Activated CD8-positive, alpha-beta memory T cell treated with anti-CD3 and anti-CD28 coated beads, Interleukin-2, amount 50 U/mL, for 24 hours (primary cell): ENCODE results near the gene MITF.

ENCODE experiments used
- DNase-seq: peaks from one replicate; pipeline ENCODE4 v3.0.0-alpha.2; 2020; ENCODE audit errors: extremely low read depth

MITF gene, protein sequence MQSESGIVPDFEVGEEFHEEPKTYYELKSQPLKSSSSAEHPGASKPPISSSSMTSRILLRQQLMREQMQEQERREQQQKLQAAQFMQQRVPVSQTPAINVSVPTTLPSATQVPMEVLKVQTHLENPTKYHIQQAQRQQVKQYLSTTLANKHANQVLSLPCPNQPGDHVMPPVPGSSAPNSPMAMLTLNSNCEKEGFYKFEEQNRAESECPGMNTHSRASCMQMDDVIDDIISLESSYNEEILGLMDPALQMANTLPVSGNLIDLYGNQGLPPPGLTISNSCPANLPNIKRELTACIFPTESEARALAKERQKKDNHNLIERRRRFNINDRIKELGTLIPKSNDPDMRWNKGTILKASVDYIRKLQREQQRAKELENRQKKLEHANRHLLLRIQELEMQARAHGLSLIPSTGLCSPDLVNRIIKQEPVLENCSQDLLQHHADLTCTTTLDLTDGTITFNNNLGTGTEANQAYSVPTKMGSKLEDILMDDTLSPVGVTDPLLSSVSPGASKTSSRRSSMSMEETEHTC

DNA sequence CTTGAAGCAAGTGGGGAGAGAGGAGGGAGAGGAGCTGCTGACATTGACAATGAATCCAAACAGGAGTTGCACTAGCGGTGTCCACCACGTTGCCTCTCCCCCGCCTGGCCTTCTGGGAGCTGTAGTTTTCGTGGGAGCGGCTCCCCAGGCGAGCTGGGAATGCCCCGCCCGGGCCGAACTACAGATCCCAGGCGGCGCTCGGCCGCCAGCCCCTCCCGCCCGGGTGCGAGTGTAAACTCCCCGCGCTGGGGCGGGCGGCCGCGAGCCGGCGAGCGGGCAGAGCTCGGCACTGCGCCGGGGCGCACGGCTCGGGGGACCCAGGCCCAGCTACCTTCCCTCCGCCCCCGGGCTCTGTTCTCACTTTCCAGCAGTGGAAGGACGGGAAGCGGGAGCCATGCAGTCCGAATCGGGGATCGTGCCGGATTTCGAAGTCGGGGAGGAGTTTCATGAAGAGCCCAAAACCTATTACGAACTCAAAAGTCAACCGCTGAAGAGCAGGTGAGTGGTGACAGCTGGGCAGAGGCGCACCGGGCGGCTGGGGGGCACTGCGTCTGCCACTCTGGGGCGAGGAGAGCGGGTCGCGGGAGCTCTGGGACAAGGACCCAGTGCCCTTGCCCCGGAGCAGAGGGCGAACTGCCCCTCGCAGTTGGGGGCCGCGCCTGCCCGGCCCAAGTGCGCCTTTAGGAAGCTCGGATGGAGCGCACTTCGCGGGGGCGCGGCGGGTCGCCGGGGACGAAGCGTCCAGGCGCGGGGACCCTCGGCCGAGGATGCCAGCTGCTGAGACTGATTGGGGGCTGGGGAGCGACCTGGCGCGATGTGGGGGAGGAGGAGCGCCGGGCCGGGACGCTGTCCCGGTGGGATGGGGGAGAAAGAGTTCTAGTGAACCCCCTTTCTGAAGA is at the start of gene MITF:
MITF (plus strand) TSS at position 261 of the 899 bp plus-strand sequence; CDS start at position 395, 134 bp downstream.
- DNase-seq, result no peak

DNA sequence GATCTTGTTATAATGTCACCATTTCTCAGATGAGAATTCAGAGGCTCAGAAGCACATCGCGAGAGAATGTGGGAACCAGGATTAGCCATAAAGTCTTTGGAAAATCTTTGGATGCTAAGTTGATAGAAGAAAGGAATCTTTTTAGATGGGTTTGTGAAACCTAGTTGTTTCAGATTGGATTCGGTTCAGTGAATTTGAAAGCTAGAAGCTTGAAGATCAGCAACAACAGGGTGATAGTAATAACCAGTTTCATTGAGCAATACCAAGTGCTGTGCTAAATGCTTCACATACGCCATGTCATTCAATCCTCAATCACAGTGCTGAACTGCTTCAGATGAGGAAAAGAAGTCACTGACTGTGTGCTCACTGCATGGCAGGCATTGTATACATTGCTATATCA is 47.4 kb upstream of the MITF start:
- DNase-seq, result no peak

DNA sequence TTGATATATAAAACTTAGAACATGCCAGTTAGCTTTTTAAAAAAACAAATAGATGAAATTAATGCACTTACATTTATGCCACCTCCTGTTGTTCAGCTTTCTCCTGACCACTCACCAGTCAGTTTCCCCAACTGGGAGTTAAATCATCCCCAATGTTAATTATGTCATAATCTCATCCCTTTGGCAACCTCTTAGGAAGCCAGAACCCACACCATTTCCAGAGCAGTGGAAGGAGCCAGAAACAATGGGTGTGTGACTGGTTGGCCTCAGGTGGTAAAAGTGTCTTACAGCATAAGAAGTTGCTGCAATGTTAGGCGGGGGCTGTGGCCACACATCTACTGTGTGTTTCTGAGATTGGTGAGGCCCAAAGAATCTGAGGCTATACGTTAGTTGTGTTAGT is 46.5 kb upstream of the MITF start:
- no peak for DNase-seq

DNA sequence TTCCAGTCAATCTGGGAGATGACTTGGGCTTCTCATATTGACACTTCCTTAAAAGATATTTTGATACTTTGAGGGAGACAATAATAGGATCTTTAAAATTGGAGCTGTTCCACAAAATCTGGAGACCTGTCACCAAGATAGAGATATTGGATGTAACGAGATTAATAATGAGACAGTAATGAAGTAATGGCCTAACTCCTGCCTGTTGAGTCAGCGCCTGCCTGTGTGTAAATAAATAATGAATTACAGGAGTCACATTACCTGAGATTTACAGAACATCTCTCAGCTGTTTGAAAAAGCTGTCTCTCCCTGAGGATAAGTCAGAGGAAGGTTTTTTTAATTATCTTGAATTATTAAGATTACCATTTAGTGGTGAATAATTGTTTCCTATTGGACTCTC is 43.8 kb upstream of the MITF start:
- DNase-seq, result no peak

DNA sequence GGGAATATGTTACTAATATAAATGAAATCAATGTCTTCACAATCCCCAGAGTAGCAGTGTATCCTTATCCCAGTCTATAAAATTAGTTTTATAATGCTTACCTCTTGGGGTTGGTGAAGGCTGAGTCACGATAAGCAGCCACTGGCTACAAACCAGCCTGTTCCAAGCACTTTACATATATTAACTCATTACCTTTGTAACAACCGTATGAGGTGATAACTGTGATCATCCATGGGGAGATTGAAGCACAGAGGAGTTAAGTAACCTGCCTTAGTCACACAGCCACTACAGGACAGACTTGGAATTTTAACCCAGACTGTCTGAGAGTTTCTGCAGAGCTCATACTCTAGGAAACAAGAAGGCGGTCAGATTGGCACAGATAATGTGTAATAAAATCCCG is 43.3 kb upstream of the MITF start:
- DNase-seq, result no peak

DNA sequence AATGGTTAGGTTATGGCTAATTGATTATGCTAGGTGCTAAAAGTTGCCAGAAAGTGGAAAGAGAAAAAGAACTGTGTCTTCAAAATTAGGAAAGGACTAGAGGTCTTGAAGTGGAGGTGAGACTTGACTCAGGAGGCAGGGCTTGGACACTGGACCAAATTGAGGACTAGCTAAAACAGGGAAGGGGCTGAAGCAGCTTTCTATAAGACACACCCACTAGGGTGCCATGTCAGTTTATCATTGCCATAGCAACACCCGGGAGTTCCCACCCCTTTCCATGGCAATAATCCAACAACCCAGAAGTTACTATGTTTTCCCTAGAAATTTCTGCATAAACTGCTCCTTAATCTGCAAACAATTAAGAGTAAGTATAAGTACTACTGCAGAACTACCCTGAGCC is 42.9 kb upstream of the MITF start:
- DNase-seq, result no peak

DNA sequence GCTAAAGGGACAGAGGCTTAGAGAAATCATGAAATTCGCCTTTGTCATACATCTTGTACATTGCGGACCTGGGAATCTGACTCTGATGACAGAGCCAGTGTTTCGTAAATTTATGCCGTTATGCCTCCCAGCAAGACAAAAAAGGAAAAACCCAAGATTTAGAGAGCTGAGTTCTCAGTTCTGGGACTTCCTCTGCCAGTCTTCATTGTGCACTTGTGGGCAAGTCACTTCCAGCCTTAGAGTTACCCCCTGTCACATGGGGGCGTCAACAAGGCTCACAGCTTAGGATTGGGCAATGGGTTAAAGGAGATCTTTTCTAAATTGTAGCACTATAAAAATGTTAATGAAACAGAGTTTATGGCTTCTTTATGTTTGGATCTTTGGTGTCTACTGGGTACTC is 41.9 kb upstream of the MITF start:
- no peak for DNase-seq

DNA sequence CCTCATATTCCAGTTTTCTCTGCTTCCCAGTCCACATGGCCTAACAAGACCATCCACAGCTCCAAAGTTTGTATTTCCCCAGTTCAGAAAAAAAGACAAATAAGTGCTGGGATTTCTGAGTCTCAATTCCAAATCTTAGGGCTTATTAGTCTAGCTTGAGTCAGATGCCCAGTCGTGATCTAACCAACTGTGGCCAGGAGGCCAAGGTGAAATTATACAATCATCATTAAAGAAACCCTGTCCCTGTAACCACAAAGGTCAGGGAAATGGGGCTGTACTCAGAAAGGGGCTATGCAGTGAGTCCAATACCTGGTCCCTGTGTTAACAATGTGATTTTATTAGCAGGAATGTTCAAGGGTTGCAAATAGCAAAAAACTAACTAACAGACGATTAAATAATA is 40.5 kb upstream of the MITF start:
- DNase-seq, result no peak

DNA sequence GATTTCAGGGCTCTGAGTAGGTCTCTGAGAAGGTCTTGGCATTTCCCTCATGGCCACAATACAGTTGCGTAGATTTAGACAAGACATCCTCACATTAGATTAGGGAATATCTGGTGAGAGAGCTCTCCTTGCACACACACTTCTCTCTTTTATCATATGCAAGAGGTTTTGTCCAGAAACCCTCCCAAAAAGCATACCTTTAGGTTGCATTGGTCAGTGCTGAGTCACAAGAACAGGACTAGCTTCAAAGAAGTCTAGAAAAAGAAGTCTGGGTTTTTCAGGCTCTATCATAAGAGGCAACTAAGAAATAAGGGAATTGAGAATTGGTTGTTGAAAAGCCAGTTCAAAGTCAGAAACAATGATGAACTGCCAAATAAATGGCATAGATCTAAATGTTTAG is 40.1 kb upstream of the MITF start:
- DNase-seq, result no peak

DNA sequence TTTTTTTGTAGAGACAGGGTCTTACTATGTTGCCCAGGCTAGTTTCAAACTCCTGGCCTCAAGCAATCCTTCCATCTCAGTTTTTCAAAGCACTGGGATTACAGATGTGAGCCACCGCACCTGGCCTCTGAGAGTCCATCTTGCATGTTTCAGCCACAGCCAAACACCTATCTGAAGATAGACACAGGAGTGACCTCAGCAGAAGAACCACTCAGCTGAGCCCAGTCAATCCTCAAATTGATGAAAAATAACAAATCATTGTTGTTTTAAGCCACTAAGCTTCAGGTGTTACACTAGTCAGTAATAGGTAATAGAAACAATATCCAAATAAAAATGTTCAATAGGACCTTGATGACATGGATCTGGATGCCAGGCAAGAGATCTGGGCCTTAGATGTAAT is 38.3 kb upstream of the MITF start:
- DNase-seq, result no peak

DNA sequence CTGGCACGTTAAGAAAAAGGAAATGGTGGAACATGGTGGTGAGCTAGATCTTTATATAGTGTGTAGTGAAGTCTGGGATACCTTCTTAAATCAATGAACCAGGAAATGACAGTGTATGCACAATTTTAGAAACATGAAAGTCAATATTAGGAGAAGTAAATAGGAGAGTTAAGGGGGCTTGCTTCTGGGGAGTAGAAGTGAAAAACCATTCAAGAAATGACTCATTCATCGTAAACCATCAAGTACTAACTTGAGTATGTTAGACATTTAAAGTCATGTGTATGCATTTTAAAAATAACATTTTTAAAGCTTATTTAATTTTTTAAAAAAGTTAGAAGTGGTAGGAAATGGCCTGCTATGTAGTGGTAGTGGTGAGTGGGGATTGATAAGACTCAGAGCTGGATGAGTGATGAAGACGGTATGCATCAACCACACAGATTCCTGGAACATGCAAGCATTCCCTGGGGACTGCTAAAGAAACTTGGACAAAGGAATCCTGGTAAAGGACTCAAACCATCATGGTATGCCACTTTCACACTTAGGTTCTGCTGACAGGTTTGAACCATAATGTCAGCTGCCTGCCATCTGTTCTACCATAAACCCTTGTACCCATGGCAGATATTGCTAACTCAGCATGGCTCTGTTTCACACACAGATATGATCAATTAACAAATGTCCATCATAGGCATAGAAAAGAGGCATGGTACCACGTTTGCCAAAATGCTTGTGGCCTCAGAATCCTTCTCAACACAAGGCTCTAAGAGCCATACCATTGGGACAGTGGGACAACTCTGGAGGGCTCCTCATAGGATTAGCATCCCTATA is 28.9 kb upstream of the MITF start:
- DNase-seq, result no peak

DNA sequence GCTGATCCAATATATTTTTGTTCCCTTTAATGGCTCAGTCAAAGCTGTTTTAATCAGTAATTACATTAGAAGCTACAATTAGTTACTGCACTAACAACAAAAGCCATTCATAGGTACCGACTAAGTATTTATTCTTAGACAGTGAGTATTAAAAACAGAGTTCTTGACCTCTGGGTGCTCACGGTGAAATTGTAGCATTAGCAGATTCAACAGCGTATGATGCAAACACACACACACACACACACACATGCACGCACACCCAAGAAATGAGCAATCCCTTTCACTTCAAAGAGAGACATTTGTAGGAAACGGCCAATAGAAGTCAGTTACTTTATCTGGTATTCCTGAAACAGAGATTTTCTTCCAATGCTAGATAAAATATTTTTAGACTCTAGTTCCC is 27.0 kb upstream of the MITF start:
- no peak for DNase-seq

DNA sequence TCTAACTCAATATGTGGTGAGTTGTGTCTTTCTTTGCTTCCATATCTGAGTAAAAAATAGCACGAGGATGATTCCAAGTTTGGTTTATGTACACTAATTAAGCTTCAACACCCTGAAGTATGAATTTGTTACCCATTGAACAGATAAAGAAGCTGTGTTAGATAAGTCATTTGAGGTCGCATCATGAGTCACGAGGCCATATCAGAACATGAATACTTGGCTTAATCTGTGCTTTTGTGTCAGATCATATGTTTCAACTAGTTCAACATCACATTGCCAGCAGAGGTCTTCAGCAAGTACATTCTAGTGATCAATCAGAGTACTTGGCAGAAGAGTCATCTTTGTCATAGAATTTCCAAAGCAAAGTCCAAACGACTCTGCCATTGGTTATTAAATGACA is 26.3 kb upstream of the MITF start:
- DNase-seq, result no peak

DNA sequence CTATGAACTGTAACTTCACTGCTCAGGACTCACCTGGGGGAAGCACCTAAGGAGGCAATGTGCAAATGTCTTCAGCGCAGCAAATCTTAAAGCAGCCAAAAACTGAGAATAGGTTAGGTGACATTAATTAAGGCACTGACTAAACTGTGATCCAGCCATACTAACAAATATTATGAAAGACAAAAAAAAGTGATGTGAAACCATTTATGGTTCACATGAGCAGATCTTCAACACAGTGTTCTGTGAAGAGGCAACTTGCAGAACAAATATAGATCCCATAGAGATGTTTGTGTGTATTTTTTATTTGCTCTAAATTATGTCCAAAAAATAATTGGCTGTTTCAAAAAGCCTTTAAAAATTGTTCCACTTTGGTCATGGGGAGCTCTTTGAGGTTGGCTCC is 24.1 kb upstream of the MITF start:
- DNase-seq, result no peak

DNA sequence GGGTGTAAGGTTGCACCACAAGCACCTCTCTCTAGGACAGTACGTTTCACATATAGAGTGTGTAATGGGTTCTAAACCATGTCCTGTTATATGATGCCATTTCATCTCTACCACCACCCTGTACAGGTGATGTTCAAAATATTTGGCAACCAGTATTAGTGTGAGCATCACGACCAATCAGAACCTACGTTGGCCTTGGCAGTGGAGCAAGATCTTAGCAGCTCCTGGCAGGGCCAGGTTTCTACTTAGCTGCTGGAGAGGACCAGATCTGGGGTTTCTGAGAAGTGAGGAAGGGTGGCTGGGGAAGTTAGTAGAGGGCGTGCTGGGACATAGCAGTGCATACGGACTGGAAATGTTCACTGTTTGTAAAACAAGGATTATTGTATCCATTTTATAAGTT is 23.1 kb upstream of the MITF start:
- DNase-seq, result no peak

DNA sequence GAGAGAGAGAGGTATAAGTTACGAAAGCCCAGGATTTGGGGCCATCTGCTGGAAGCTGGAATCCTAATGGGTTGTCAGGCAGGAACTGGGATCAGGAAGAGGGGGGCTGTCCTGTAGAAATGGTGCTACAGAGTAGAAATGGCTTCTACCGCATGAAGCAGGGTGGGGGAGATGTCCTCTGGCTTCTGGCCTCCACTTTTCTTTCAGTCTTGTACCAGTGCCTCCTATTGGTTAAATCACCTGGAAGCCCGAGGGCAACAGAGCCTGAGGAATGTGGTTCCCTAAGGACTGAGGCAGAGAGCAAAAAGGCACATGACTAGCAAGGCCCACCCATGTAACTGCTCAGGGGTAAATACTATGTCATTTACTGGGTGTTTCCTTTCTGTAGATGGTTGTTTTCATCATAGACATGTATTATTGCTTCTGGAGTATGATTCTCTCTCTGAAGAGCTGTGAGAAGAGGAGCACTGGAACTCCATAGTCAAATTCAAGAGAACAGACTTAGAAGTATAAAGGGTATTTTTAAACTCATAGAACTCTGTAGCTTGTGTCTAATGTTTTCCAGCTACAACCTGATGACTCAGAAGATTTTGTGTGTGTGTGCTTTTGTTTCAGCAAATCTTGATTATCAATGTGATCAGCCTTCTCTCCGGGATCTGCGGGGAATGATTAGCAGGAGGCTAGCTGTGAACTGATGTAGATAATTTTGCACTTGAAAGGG is 20.2 kb upstream of the MITF start:
- DNase-seq, result no peak

DNA sequence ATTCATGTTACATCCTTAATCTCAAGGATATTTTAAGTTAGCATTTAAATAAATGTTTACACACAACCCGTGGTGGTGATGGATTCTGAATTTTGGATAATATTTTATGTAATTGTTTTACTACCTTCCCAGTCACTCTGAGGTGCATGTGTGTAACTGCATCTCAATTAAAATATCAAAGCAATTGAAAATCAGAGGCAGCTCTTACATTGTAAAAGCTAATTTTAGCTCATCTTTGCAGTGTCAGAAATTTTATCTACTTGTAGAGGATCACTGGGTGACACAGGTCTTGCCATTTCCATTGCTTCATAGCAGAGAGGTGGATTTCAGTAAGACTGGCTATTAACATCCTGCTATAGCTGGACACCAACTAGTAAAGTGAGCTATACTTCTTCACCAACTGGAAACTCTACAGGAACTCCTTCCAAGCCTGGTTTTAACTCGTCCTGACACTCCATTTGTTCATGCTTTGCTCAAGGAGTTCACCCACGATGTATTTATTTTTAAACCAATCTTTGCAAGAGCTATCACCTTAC is 19.6 kb upstream of the MITF start:
- DNase-seq, result no peak

DNA sequence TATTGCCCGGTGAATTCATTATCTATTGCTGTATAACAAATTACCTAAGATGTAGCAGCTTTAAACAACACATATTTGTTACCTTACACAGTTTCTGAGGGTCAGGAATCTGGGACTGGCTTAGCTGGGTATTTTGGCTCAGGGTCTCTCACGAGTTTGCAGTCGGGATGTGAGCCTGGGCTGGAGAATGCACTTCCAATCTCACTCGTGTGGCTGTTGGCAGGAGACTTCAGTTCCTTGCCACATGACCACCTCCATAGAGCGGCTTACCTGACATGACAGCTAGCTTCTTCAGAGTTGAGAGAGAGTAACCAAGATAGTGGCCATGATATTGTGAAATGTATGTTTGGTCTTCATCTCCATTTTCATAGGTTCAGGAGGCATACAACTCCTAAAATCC is 18.4 kb upstream of the MITF start:
- DNase-seq, result no peak

DNA sequence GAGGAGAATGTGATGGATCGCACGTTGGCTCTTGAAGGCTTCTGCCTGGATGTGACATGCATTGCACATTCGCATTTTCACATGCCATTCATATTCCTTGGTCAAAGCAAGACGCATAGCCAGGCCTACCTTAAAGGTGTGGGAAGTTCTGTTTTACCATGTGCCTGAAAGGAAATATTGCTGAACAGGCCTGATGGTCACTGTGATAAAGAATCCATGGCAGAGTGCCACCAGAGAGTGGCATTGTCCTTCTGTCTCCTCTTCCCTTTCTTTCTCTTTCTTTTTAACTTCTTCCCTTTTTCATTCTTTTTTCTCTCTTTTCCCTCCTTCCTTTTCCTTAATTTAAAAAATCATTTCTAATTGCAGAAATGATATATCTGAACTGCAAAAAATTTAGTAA is 15.9 kb upstream of the MITF start:
- no peak for DNase-seq

DNA sequence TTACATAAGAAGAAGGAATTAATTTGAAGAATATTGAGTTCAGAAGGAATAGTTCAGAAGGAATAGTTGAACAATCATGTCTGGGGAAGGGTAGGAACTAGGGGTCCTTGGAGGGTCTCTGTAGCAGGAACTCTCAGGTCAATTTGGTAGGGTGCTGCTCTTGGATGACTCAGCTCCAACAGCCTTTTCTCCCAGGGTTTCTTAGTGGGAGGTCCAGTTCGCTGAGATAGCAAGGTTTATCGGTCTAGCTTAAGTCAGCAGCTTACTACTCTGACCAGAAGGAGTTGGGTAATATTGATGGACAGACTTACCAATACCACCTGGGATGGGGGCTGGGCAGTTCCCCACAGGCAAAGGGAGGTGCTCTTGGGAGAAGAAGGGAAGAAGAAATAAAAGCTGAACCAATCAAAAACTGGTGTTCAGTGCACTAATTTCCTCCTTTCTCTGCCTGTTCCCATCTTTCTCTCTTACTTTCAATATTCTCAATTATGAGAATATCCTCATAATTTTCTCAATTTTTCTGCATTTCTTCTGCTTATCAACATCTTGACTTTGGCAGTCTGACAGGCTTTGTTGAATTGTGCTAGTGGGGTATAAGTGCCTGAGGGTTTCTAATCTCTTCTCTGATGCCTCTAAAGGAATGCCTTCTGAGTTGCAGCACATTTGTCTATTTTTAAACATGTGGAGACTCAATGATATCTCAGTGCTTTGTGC is 14.4 kb upstream of the MITF start:
- DNase-seq, result no peak
